ENCODE results near the gene KCNG2.

DNA sequence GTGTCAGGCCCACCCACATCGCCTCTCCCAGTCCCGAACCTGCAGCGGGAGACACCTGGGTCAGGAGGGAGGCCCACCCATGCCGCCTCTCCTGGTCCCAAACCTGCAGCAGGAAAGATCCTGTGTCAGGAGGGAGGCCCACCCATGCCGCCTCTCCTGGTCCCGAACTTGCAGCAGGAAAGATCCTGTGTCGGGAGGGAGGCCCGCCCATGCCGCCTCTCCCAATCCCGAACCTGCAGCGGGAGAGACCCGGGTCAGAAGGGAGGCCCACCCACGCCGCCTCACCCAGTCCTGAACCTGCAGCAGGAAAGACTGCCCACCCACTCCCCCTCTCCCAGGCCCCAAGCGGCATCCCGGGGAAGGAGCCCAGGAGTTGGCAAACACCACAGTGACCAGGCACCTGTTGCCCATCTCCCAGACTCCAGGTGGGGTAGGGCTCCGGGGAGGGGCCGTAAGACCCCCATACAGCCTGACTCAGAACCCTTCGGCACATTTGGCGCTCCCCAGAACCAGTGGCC, 145.9 kb downstream of the KCNG2 start:
- TF ChIP-seq ASH2L (IDR thresholded peaks at IDR 0.05; ENCODE audit: low read length) (no peak), EZH2 (IDR thresholded peaks at IDR 0.05; ENCODE audit: low read depth, low read length, severe bottlenecking) (no peak), YY1 (IDR thresholded peaks at IDR 0.05; ENCODE audit: low read depth, low read length) (no peak)

Data from H1 (cell line).